Upper lobe of left lung (tissue), 4 donors: ENCODE measurements around the gene CCNB1.

ENCODE experiments used
- CTCF ChIP-seq, 6 experiments: fragments of 450-650 bp in 4 of 6; fragments of 200-600 bp in 2 of 6; sonication (generic) in 2 of 6; IDR thresholded peaks; one replicate each; pipeline ENCODE4 v1.5.1; 2016 to 2019; ENCODE audit warnings: antibody characterized with exemption in 6 of 6
- POLR2A ChIP-seq, 4 donors: fragments of 450-650 bp; IDR thresholded peaks; one replicate each; pipeline ENCODE4 v1.5.1; 2016 to 2017; ENCODE audit warnings: antibody characterized with exemption in 4 of 4, mild to moderate bottlenecking in 2 of 4

- TF ChIP-seq POLR2A (IDR thresholded peaks at IDR 0.05) (no peak), CTCF (IDR thresholded peaks at IDR 0.05) (no peak)
These were observed 35.6 kb upstream of the CCNB1 start for GRCh38 chr5:69131304-69131703.
